GM19328 (cell line): ENCODE results near the gene SOX5.
"Not testable (repeated sequence)": the region's sequence is repeated elsewhere in the genome, so short reads cannot be mapped to it uniquely, and the experiment has no call there.

ENCODE experiments used
- ATAC-seq: cut with Tn5 transposase; IDR thresholded peaks from one replicate; pipeline ENCODE4 v1.9.1; 2021; ENCODE audit warnings: mild to moderate bottlenecking, moderate library complexity; ENCODE audit not compliant: unreplicated experiment

Gene SOX5

DNA sequence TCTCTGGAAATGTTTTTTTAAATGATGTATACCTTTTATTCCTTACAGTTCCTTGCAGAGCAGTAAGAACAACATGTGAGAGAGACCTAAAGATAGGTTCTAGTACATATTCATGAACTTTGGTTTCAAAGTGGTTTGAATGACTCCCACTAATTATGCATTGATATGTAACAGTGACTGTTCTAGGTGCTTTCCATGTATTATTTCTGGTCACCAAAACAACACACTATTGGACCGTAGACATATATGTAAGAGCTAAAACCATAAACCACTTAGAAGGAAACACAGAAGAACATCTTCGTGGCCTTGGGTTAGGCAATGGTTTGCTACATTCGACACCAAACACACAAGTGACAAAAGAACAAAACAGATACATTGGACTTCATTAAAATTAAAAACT is 37.9 kb downstream of the SOX5 start:
- ATAC-seq = no peak

DNA sequence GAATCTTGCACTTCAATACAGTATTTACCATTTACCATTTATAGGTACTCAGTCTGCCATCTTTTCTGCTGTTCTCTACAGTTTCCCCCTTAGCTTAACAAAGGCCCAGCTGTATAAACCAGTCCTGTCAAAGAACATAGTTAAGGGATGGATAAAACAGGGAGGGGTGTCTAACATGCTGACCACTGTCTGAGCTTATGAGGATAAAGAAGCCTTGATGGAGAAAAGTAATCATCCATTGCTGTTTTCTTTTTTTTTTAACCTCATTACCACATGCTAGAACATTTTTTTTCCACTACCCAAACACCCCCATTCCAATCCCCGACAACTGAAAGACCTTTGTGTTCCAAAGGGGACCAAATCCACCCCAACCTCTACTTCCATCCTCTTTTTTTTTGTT is 39.9 kb downstream of the SOX5 start:
- ATAC-seq = no peak

DNA sequence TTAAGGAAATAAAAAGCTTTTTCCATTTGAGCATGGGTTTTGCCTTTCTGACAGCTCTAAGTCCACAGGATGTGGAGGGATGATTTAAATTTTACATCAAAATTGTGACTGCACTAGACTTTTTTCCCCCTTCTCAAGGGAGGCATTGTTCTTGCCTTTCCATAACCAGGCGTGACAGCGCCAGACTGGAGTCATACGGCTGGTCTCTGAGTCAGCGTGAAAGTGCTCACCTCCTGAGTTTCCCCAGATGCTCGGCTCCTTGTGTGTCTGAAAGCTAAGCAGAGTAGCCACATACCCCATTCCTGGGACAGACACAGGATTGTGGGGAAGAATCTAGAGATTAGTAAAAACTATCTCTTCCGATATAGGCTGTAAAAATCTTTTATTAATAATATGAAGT is 43.1 kb downstream of the SOX5 start:
- no peak for ATAC-seq

DNA sequence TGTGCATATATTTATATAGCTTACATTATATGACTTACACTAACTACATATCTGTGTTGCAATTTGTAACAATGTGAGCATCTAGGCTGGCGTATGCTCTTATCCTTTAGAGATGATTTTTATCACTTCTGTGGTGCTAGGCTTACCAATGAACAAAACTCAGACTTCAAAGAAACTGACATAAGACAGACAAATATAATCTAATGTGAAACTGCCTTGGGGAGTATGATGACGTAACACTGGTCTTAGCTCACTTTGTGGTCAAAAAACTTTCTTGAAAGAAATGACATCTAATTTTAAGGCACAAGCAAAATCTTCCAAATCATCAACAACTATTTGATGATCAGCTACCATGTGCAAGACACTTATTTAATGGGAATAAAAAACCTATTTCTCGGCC is 50.0 kb downstream of the SOX5 start:
- no peak for ATAC-seq

DNA sequence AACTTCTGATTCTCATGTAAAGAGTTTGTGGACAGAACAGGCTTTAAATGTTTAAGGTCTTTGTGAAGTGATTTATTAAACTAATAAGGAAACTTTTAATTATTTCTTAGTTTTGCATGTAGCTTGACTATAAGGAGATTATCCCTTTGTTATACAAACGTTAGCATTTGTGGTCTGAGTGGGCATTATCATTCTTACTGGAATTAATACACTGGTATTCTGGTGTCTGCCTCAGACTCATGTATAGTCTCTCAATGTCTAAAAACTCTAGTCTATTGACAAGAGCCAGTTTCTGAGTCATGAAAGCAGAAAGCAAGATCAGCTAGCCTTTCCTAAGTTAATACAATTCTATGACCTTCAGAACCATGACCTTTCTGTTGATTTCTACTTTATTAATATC is 51.3 kb downstream of the SOX5 start:
- ATAC-seq = no peak

DNA sequence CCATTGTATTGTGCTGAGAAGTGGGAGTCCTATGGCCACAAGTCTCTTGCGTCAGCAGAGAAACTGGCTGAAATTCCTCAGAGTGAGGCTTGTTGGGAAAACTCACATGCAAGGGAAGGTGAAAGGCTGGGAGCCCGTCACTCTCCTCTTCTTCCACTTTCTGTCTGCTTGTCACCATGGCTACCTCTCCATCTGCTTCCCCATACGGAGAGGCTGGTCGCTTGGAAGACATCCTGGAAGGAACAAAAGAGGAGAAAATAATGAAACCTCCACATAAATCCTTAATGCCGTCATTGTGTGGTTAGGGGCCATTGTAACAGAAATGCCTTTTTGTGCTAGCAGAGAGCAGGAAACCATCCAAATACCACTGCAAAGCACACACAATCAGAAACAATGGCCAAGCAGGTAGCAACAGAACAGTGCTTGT is 53.7 kb downstream of the SOX5 start:
- no peak for ATAC-seq

DNA sequence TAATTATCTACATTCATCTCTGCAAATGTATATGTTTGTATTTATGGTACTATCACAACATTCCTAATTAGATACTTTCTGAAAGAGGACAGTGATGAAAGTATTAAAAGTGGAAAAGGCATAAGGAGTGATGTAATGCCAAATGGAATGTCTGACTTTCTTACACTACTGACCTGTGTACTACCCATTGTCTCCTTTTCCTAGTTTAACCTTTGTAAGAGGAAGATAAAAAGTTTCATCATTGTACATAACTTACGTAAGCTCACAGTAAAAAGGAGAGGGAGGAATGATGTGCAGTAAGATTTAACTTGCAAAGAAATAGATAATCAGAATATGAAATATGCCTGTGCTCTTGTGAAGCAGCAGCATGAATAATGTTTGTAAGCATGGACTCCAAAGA is 55.9 kb downstream of the SOX5 start:
- no peak for ATAC-seq

DNA sequence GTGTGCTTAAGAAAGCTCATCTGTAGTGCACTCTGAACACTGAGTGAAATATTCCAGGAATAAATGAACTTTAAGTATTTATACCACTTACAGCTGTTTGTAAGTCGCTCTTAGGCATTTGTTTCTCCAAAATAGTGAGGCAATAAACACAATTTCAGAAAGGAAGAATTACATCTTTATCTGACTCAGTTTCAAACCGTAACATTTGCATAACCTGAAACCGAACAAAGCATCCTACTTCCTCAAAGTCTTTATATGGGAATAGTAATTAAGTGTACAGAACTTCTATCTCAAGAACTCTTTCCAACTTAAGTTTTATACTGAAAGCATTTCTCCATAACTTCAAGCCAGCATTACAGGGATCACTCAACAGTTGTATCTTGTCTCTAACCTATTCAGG is 58.4 kb downstream of the SOX5 start:
- no peak for ATAC-seq

DNA sequence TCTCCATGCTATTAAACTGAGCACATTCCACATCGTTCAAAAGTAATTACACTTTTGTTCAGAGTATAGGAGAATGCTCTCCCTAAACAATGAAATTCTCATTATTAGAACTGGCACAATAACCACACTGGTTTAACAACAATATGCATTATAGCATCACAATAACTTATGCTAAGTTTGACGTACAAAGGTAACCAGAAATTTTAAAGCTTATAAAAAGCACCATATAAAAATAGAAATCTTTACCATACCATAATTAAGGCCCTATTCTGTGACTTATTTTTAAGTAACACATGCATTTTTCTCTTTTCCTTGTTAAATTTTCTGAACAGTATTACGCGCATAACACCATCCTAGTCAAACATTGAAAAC is 60.4 kb downstream of the SOX5 start:
- no peak for ATAC-seq

DNA sequence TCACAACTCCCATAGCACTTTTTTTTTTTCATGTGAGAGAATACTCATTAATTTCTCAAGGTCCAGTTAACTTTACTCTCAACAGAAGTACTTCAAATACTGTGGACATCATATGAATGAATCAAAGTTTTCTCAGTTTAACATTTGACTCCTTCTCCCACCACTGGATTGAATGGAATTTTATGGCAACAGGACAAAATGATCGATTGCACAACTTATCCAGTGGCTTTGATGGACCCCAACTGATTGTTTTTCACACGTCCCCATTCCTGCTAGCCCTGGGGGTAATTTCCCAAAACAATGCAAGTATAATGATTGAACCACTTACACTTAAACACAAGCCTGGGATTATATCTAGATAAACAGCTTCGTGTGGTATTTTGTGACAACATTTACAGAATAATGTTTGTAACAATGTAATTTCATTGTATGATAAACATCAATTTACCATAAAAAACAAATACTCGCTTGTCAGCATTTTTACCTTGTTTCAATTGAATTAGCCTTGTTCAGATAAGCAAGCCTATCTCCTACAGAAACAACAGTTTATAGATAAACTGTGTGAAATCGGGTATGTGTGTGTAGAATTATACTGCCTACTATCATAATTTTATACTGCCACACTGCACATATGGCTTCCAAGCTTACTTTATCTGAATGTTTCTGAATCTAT is 60.9 kb downstream of the SOX5 start:
- no peak for ATAC-seq

DNA sequence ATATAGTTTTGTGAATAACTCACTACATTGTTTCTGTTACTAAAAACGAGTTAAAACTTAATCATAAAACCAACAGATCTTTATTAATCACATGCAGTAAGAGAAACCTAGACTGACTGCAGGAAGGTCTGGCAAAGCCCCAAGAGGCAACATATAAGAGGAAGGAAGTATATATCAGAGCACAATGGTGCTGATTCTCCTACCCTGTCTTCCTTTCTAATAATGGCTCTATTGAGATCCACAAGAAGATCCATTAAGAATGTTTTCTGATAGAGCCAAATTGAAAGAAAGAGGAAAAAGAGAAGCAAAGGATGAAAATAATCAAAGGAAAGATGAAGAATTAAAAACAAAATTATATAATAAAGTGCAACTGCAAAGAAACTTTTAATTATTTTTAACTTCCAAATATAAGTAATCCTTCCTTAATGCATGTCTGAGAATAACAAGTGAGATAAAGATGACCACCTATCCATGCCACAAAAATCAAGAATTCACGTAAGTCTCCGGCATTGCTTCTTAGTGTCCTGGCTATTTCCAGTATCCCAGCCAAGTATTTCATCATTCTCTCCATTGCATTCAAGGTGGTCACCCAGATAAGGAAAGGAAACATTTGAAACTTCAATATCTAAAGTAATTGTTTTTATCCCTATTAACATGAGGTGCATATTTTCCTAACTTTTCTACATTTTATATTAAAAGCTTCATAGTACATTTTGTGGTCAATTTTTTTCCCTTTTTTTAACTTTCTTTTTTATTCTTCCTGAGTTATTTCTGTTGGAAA is 62.2 kb downstream of the SOX5 start:
- ATAC-seq = no peak

DNA sequence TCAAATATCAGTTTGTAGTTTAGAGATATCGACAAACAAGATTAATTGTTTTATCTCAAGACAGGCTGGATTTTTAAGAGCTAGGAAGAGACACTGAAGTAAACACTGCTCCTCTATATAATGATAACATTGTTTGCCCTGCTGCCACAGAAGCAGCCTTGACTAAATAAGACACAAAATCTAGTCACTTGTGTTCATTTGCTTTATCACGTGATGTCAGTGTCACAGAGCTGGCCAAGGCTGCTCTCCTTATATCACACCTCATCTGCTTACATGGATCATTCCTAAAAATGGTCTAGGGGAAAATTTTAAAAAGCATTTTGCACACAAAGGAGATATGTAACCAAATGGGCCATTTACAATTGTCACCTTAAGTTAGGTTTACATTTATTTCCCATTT is 64.1 kb downstream of the SOX5 start:
- no peak for ATAC-seq

DNA sequence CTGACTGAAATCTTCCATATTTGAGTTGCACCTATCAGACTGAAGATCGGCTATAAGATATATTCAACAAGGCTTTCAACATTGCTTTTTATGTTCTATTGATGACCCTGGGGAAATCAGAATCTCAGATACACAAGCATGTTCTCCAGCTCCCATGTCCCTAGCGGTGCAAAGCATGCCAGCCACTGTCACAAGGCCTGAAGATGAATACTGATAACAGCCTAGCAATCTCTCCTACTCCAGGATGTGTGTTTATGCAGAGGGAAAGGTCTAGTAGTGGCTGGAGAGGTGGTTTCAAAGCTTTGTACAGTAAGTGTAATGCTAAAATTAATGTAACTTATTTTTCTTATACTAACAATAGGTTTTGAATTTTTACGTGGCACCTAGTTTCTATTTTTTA is 64.6 kb downstream of the SOX5 start:
- no peak for ATAC-seq

DNA sequence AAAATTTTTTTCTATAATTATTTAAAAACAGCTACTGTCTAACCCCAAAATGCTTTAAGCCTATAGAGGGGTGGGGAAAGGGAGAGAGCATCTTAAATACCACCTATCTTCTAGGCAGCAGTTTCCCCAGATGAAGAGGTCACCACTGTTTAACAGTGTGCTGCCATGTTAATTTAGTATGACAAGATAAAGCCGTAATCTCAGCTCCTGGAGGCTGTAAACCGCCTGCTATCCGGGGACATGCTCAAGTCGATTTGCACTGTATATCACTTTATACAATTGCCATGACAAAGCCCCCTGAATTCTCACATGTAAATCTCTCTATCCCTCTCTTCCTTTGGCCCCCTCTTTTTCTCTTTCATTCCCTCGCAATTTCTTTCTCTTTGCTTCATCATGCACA is 68.5 kb downstream of the SOX5 start:
- no peak for ATAC-seq

DNA sequence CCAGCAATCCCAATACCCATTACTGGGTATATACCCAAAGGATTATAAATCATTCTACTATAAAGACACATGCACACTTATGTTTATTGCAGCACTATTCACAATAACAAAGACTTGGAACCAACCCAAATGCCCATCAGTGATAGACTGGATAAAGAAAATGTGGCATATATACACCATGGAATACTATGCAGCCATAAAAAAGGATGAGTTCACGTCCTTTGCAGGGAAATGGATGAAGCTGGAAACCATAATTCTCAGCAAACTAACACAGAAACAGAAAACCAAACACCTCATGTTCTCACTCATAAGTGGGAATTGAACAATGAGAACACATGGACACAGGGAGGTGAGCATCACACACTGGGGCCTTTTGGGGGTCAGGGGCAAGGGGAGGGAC is 72.9 kb downstream of the SOX5 start:
- ATAC-seq = not testable (repeated sequence)

DNA sequence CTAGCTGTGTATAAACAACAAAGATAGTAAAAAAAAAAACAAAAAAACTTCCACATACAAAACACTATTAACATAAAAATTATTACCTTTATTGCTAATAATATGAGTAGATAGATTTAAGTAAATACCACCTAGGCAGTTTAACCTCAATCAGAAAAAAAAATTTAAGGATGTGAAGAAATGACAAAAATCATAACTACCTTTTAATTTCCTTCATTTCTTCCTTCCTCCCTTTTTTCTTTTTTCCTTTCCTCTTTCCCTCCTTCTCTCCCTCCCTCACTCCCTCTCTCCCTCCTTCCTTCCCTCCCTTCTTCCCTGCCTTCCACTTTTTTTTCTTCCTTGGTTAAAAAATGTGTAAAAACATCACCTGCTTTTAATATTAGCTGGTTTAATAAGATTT is 81.7 kb downstream of the SOX5 start:
- ATAC-seq = no peak

DNA sequence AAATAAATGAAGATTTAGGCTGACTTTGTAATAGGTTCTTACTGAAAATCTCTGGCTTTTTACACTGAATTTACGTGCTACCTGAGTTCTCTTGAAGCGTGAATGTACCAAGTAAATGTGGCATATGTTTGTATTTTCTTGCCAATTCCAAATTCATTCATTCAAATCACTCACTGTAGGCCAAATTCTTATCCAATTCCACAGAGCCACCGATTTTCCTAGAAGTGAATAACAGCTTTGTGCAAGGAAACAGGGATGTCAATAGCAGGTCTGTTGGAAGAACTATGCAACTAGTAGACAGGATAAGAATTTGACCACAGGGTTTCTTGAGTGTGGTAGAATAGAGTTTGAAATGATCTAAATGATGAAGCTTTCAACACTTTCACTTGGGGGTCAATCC is 86.8 kb downstream of the SOX5 start:
- ATAC-seq = no peak

DNA sequence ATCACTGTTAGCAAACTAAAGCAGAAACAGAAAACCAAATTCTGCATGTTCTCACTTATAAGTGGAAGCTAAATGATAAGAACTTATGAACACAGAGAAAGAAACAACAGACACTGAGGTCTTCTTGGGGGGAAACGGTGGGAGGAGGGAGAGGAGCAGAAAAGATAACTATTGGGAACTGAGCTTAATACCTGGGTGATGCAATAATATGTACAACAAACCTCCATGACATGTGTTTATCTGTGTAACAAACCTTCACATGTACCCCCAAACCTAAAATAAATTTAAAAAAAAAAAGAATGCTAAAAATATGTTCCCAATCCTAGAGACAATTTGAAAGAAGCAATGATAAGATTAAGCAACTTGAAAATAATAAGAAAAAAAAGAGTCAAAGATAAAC is 89.5 kb downstream of the SOX5 start:
- ATAC-seq = no peak

DNA sequence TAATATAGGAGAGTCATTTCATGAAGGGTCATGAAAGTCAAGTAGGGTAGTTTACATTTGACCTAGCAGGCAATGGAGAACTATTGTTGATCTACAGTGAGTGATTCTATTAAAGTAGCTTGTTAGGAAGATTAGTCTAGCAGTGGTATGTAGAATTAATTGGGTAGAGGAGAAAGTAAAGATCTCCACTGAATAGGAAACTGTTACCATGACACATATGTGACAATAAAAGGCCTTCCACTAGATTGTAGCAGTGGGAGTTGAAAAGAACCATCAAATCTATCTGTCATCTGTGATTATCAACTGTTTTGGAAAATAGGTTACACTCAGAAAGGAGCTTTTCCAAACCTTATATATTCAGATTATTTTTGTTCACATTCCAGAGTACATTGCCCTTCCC is 92.3 kb downstream of the SOX5 start:
- no peak for ATAC-seq

DNA sequence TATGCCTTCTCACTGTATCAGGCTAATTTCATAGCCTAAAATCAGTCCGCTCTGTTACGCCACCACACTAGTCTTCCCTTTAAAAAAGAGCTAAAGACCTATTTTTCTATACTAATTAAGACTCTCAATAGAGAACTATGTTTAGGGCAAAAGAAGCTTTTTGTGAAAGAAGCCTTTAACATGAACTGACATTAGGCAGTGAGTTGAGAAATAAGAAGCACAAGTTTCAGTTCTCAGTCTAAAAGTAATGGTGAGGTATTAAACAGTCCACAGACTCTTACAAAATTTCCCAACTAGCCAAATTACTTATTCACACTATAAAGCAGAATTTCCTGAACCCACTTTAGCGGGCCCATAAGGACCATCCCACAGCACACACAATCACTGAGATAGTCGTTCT is 93.7 kb downstream of the SOX5 start:
- no peak for ATAC-seq

DNA sequence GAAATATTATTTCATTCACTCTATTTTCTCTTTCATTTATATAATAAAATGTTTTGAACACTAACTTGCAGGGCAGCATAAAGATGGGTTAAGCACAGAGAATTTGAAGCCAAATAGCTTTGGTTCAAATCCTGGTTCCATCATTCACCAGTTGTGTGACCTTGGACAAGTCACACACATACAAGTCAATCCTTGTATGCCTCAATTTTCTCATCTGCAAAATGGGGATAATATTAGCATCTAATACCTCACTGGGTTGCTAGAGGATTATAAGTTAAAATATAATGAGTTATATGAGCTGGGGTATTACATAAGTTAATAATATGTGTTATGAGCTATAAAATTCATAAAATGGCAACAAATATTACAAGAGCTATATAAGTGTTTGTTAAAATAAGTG is 94.9 kb downstream of the SOX5 start:
- no peak for ATAC-seq

DNA sequence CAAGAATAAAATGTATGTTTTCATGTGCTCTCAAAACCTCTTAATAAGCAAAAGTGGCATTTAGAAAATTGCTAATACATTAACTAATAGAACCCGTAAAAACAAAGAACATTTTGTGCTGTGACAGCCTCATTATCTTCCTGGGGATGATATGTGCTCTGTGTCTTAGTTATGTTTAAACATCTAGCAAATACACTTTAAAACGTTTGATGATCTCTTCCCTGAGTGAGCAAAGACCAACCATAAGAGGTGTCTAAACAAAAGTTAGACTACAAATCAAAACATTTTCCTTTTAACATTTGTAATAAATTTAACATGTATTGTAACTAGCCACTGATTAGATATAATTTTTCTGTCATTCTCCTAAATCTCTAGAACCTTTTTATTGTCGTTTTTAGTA is 95.8 kb downstream of the SOX5 start:
- no peak for ATAC-seq

DNA sequence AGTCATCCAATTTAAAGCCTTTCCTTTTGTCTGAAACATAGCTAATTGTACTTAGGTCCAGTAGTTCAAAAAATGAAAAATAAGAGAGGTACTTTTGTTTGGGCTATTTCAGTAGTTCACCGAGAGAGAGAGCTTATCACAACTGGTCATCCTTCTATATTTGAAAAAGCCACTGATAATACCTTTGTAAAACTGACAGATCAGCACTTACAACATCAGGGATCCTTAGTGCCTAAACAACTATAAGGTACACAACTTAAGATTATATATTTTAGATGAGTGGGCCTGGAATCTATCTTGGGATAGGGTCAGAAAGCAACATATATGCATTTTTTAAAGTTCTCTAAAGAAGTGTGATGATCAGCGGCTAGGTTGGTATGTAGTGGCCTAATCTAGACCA is 97.9 kb downstream of the SOX5 start:
- ATAC-seq = no peak
